ENCODE results near the gene AAK1.
"Not testable (repeated sequence)": the region's sequence is repeated elsewhere in the genome, so short reads cannot be mapped to it uniquely, and the experiment has no call there.

The AAK1 gene

DNA sequence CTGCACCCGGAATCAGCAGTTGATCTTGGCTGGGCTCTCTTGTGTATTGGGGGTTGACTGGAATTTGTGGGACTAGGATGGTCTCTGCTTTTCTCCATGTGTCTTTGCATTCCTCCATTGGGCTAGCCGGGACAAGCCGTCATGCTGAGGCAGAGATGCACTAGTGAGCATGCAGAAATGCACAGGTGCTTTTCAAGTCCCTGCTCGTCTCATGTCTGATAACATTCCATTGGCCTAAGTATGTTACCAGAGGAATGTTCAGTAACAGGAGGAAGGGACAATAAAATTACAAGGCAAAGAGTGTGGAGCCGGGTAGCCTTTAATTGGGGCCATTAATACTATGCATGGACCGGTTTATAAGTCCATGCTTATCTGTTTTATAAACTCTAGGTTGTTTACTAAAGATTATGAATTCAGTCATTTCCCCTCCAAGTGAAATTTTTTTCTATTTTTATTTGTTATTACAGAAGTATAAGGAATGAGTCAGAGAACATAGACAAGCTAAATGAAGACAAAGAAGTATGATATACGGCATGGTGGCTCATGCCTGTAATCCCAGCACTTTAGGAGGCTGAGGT lies 24.4 kb upstream of the AAK1 start:
- TF ChIP-seq, protein P1, sequence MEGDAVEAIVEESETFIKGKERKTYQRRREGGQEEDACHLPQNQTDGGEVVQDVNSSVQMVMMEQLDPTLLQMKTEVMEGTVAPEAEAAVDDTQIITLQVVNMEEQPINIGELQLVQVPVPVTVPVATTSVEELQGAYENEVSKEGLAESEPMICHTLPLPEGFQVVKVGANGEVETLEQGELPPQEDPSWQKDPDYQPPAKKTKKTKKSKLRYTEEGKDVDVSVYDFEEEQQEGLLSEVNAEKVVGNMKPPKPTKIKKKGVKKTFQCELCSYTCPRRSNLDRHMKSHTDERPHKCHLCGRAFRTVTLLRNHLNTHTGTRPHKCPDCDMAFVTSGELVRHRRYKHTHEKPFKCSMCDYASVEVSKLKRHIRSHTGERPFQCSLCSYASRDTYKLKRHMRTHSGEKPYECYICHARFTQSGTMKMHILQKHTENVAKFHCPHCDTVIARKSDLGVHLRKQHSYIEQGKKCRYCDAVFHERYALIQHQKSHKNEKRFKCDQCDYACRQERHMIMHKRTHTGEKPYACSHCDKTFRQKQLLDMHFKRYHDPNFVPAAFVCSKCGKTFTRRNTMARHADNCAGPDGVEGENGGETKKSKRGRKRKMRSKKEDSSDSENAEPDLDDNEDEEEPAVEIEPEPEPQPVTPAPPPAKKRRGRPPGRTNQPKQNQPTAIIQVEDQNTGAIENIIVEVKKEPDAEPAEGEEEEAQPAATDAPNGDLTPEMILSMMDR (IDR thresholded peaks at IDR 0.05): no peak
- Histone ChIP-seq H3K4me3 (no peak overlapping the region), H3K36me3 (no peaks in the 10 kb centered on the region), H3K4me1 (peaks cover 0 to 12% (median 3%) of the 10 kb centered on the region in 4 donors), H3K27me3 (no peaks in the 10 kb centered on the region), H3K9me3 (peaks cover 0 to 6% (median 5%) of the 10 kb centered on the region in 3 donors), H3K27ac (no peak overlapping the region)
- DNase-seq: no peak
- intact Hi-C loops (cut with DNase I; ENCODE audit: low total_unique reads): no loop called here

GRCh38 chr2:69665152-69665551 lies 21.6 kb upstream of the AAK1 start:
- TF ChIP-seq, protein P1 (IDR thresholded peaks at IDR 0.05): no peak

DNA sequence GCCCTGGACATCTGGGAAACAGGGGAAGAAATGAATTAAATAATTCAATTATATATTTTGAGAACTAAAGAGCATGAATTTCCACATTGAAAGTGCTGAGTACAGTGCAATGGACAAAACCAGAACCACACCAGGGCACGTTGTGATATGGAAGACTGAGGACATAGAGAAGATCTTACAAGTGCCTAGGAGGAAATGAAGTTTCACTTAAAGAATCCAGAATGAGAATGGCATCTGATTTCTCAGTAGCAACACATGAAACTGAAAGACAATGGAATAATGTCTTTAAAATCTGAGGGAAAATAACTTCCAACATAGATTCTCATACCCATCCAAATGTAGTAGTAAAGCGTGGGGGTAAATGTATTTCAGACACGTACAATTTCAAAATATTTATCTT lies 20.3 kb upstream of the AAK1 start:
- no peak for DNase-seq
- Histone ChIP-seq H3K4me1 (peaks cover 0 to 12% (median 3%) of the 10 kb centered on the region in 4 donors), H3K27ac (no peak overlapping the region), H3K4me3 (no peak overlapping the region), H3K27me3 (no peaks in the 10 kb centered on the region), H3K9me3 (peaks cover 0 to 5% (median 0%) of the 10 kb centered on the region in 3 donors), H3K36me3 (no peaks in the 10 kb centered on the region)
- intact Hi-C loops (cut with DNase I; ENCODE audit: low total_unique reads): no loop called here
- TF ChIP-seq, protein P1 (IDR thresholded peaks at IDR 0.05): no peak

More at GRCh38 chr2:69665152-69665551, 21.6 kb upstream of the AAK1 start:
- H3K27me3 ChIP-seq: no peaks in the 10 kb centered on the region
- H3K27ac ChIP-seq: no peak overlapping the region
- peaks cover 0 to 5% (median 0%) of the 10 kb centered on the region in 3 donors for H3K9me3 ChIP-seq
- intact Hi-C loops (cut with DNase I; ENCODE audit: low total_unique reads): no loop called here
- no peak overlapping the region for H3K4me3 ChIP-seq
- peaks cover 0 to 12% (median 3%) of the 10 kb centered on the region in 4 donors for H3K4me1 ChIP-seq
- no peaks in the 10 kb centered on the region for H3K36me3 ChIP-seq
- DNase-seq: no peak

GRCh38 chr2:69662547-69662946 lies 19.0 kb upstream of the AAK1 start:
- H3K4me3 ChIP-seq; intact Hi-C loops (cut with DNase I; ENCODE audit: low total_unique reads); H3K9me3 ChIP-seq; H3K36me3 ChIP-seq; H3K4me1 ChIP-seq; H3K27ac ChIP-seq; DNase-seq; H3K27me3 ChIP-seq: not testable (repeated sequence)

DNA sequence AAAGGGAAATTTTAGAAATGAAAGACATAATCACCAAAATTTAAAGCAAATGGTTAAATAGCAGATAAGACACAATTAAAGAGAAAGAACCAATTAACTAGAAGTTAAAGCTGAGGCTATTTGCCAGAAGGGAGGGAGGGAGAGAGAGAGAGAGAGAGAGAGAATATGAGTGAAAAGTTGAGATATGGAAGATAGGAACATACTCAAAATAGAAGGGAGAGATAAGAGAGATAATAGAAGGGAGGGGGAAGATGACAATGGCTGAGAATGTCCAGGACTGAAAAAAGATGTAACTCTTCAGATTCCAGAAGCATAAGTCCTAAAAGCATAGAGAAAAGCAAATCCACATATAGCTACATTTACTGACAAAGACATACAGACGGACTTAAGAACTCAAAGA lies 17.1 kb upstream of the AAK1 start:
- H3K4me1 ChIP-seq: no peaks in the 10 kb centered on the region
- H3K36me3 ChIP-seq: no peaks in the 10 kb centered on the region
- no peaks in the 10 kb centered on the region for H3K27me3 ChIP-seq
- no peak overlapping the region for H3K4me3 ChIP-seq
- H3K9me3 ChIP-seq: peaks cover 0 to 5% (median 0%) of the 10 kb centered on the region in 3 donors
- intact Hi-C loops (cut with DNase I; ENCODE audit: low total_unique reads): no loop called here
- TF ChIP-seq, protein P1 (IDR thresholded peaks at IDR 0.05): no peak
- no peak overlapping the region for H3K27ac ChIP-seq
- no peak for DNase-seq

DNA sequence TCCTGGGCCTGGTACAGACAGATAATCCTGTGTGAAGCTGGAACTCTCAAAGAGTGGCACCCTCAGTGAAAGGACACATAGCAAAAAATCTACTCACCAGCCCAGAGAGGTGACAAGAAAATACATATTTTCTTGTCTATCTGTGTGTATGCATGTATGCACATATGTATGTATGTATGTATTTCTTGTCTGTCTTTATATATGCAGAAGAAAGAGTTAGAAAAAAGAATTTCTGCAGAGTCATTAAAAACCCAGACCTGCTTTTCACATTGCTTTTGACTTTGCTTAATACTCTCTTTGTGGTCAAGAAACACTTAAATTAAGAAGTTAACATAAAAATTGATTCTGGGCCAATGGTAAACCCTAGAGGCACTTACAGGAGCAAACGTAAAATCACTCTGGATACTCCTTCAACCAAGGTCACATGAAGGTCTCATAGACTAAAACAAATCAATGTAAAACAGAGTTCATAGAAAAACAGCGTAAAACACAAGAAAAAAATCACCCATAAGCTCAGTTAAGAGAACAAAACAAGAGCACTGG lies 16.5 kb upstream of the AAK1 start:
- no peaks in the 10 kb centered on the region for H3K4me1 ChIP-seq
- no peak overlapping the region for H3K4me3 ChIP-seq
- no peak for DNase-seq
- intact Hi-C loops (cut with DNase I; ENCODE audit: low total_unique reads): no loop called here
- H3K27me3 ChIP-seq: no peaks in the 10 kb centered on the region
- H3K36me3 ChIP-seq: no peaks in the 10 kb centered on the region
- H3K27ac ChIP-seq: no peak overlapping the region
- H3K9me3 ChIP-seq: peaks cover 0 to 5% (median 0%) of the 10 kb centered on the region in 3 donors
- TF ChIP-seq, protein P1 (IDR thresholded peaks at IDR 0.05): no peak

Data from tibial artery (tissue), 4 donors.